ENCODE data around the gene CATSPERB. TPM values are rescaled to one million over a fixed set of nuclear protein-coding genes. Genes with fewer than 3 reads are reported as not detected.

CATSPERB gene
- total RNA-seq, 4 donors from 2014 or later, result 1.2 to 5.1 (median 3.8) TPM; not detected in 1

DNA sequence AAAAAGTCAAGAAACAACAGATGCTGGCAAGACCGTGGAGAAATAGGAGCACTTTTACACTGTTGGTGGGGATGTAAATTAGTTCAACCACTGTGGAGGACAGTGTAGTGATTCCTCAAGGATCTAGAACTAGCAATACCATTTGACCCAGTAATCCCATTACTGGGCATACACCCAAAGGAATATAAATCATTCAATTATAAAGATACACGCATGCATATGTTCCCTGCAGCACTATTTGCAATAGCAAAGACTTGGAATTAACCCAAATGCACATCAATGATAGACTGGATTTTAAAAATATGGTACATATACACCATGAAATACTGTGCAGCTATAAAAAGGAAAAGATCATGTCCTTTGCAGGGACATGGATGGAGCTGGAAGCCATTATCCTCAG, 18.0 kb upstream of the CATSPERB start:
- Histone ChIP-seq H3K9me3 (no peaks in the 10 kb centered on the region), H3K27me3 (peaks cover 4% of the 10 kb centered on the region), H3K4me1 (peaks cover 0 to 40% (median 8%) of the 10 kb centered on the region in 4 donors), H3K4me3 (no peak overlapping the region), H3K36me3 (no peaks in the 10 kb centered on the region), H3K27ac (no peak overlapping the region)
- intact Hi-C loops (cut with DNase I; ENCODE audit: low total_unique reads), result no loop called here
- no peak for TF ChIP-seq POLR2A (IDR thresholded peaks at IDR 0.05)
- TF ChIP-seq, protein P1, sequence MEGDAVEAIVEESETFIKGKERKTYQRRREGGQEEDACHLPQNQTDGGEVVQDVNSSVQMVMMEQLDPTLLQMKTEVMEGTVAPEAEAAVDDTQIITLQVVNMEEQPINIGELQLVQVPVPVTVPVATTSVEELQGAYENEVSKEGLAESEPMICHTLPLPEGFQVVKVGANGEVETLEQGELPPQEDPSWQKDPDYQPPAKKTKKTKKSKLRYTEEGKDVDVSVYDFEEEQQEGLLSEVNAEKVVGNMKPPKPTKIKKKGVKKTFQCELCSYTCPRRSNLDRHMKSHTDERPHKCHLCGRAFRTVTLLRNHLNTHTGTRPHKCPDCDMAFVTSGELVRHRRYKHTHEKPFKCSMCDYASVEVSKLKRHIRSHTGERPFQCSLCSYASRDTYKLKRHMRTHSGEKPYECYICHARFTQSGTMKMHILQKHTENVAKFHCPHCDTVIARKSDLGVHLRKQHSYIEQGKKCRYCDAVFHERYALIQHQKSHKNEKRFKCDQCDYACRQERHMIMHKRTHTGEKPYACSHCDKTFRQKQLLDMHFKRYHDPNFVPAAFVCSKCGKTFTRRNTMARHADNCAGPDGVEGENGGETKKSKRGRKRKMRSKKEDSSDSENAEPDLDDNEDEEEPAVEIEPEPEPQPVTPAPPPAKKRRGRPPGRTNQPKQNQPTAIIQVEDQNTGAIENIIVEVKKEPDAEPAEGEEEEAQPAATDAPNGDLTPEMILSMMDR (IDR thresholded peaks at IDR 0.05), result no peak
- no peak for TF ChIP-seq POLR2AphosphoS5 (IDR thresholded peaks at IDR 0.05)
- TF ChIP-seq EP300 (IDR thresholded peaks at IDR 0.05; ENCODE audit: low read depth), result no peak
- no peak for DNase-seq
- 43 to 57% methylated on average over 1 to 2 of the region's 2 CpGs for WGBS, 2 donors (ENCODE audit: low coverage in 1 of 2)
- in situ Hi-C loops (cut with MboI; ENCODE audit: low pct_ligation_motif_present in 1 of 4, low pct_unique_long_range_greater_than_20kb in 1 of 4, low sequenced_read_pairs in 3 of 4), result no loop called here

DNA sequence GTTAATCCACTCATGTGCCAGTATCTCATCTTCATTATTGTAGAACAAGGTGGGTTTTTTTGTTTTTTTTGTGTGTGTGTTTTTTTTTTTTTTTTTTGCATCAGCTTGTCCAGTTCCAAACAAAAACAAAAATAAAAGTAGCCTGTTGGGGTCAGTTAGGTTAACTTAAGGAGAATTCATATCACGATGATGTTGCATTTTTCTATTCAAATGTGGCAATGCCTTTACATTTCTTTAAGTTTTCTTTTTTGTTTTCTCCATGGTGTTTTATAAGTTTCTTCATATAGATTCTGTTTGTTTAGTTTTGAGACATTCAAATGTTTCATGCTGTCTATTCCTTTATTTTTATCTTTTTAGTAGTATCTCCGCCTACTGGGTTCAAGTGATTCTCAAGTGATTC, 16.2 kb upstream of the CATSPERB start:
- WGBS, 2 donors (ENCODE audit: low coverage in 1 of 2), result 99 to 100% methylated on average over 2 of the region's 2 CpGs
- Histone ChIP-seq H3K36me3 (no peaks in the 10 kb centered on the region), H3K27ac (no peak overlapping the region), H3K4me1 (peaks cover 0 to 32% (median 10%) of the 10 kb centered on the region in 4 donors), H3K4me3 (no peak overlapping the region), H3K27me3 (peaks cover 4% of the 10 kb centered on the region), H3K9me3 (no peaks in the 10 kb centered on the region)
- no peak for TF ChIP-seq EP300 (IDR thresholded peaks at IDR 0.05; ENCODE audit: low read depth)
- no peak for TF ChIP-seq POLR2AphosphoS5 (IDR thresholded peaks at IDR 0.05)
- no peak for TF ChIP-seq POLR2A (IDR thresholded peaks at IDR 0.05)
- TF ChIP-seq, protein P1 (IDR thresholded peaks at IDR 0.05), result no peak
- DNase-seq, result no peak
- in situ Hi-C loops (cut with MboI; ENCODE audit: low pct_ligation_motif_present in 1 of 4, low pct_unique_long_range_greater_than_20kb in 1 of 4, low sequenced_read_pairs in 3 of 4), result no loop called here
- intact Hi-C loops (cut with DNase I; ENCODE audit: low total_unique reads), result no loop called here

DNA sequence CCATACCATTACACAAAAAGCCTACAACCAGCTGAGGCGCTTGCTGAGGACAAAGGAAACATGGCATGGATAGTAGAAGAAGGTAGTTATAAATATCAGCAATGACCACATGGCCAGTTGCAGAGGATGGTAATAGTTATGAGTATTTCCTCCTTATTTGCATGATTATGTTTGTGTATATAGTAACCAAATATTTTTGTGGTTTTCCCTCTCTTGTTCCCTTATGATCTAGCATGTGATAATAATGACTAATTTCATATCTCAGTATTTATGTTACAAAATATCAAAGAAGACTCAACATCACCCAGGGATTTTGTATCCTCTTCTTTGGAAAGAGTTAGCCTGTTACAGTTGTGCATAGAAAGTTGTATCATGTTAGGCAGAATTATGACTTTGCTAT, 13.5 kb upstream of the CATSPERB start:
- in situ Hi-C loops (cut with MboI; ENCODE audit: low pct_ligation_motif_present in 1 of 4, low pct_unique_long_range_greater_than_20kb in 1 of 4, low sequenced_read_pairs in 3 of 4), result no loop called here

DNA sequence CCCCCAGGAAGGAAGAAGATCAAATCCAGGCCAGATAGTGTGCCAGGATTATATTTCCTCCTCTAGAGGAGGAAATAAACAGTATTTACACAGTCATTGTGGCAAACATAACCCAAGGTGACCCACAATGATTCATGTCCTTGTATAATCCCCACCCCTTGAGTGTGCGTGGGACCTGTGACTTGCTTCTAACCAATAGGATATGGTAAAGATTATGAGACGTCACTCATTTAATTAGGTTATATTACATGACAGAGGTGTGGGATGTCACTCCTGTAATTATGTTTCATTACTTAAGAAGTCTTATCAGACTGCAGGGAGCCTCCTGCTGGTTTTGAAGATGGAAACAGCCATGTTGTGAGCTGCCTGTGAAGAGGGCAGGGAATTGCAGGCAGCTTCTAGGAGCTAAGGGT, 12.2 kb upstream of the CATSPERB start:
- H3K4me3 ChIP-seq, result no peak overlapping the region
- no peaks in the 10 kb centered on the region for H3K36me3 ChIP-seq
- whole genome bisulfite sequencing, 2 donors (ENCODE audit: low coverage in 1 of 2), result 62 to 80% methylated on average over 1 to 2 of the region's 2 CpGs
- peak; percentile 64 for DNase-seq
- TF ChIP-seq, protein P1 (IDR thresholded peaks at IDR 0.05), result peak in 3 of 5 experiments; percentile 10 to 43 (median 16)
- TF ChIP-seq EP300 (IDR thresholded peaks at IDR 0.05; ENCODE audit: low read depth) (no peak), POLR2A (IDR thresholded peaks at IDR 0.05) (peak; percentile 64), POLR2AphosphoS5 (IDR thresholded peaks at IDR 0.05) (peak in 2 of 3 donors; percentile 69 to 75)
- intact Hi-C loops (cut with DNase I; ENCODE audit: low total_unique reads) (no loop called here), in situ Hi-C loops (cut with MboI; ENCODE audit: low pct_ligation_motif_present in 1 of 4, low pct_unique_long_range_greater_than_20kb in 1 of 4, low sequenced_read_pairs in 3 of 4) (no loop called here)
- H3K9me3 ChIP-seq, result no peaks in the 10 kb centered on the region
- H3K4me1 ChIP-seq, result peaks cover 0 to 11% (median 8%) of the 10 kb centered on the region in 4 donors
- H3K27ac ChIP-seq, result peak overlapping the region; percentile 42 to 78 (median 58)
- H3K27me3 ChIP-seq, result peaks cover 4% of the 10 kb centered on the region

More for the DNA sequence above, 13.5 kb upstream of the CATSPERB start:
- DNase-seq, result no peak
- Histone ChIP-seq H3K36me3 (no peaks in the 10 kb centered on the region), H3K27me3 (peaks cover 4% of the 10 kb centered on the region), H3K4me1 (peaks cover 0 to 17% (median 9%) of the 10 kb centered on the region in 4 donors), H3K27ac (peak overlapping the region in 3 of 4 donors; percentile 42 to 78 (median 67)), H3K4me3 (no peak overlapping the region), H3K9me3 (no peaks in the 10 kb centered on the region)
- WGBS, 2 donors (ENCODE audit: low coverage in 1 of 2), result 89 to 100% methylated on average over 1 of the region's 1 CpG
- intact Hi-C loops (cut with DNase I; ENCODE audit: low total_unique reads), result no loop called here
- no peak for TF ChIP-seq POLR2A (IDR thresholded peaks at IDR 0.05)
- TF ChIP-seq EP300 (IDR thresholded peaks at IDR 0.05; ENCODE audit: low read depth), result no peak
- TF ChIP-seq, protein P1 (IDR thresholded peaks at IDR 0.05), result no peak

Measured in transverse colon (tissue), 4 donors.